ENCODE results near the gene PLXNA3.

GRCh38 chrX:154458954-154459778 lies 1.1 kb downstream of the PLXNA3 start:
- TF ChIP-seq CTCF (IDR thresholded peaks at IDR 0.05; ENCODE audit: low read length): no peak
- TF ChIP-seq EZH2phosphoT487 (IDR thresholded peaks at IDR 0.05; ENCODE audit: low read length): no peak
